ENCODE measurements around the gene SPACDR.
"Not testable (repeated sequence)": the region's sequence is repeated elsewhere in the genome, so short reads cannot be mapped to it uniquely, and the experiment has no call there.

The SPACDR gene
- 0.18 to 1.9 (median 0.43) reads per million in 4 experiments for total RNA-seq

DNA sequence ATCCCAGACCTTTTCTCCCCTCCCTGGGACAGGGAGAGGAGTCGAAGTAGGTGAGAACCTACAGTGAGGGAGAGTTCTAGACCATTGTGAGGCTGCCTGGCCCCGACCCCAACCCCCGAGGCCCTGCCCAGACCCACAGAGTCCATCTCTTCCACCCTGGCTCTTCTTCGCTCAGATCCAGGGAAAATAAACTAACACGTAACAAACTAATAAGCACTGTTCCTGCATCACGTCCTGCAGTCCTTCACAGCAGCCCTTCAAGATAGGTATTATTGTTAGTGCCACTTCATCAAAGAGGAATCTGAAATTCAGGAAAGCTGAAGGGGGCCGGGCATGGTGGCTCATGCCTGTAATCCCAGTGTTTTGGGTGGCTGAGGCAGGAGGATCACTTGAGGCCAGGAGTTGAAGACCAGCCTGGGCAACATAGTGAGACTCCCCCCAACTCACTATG, at the start of gene SPACDR:
SPACDR (minus strand) TSS at position 51 of the 451 bp plus-strand sequence. CDS start 235 bp downstream, outside the sequence.
- DNase-seq, result no peak

DNA sequence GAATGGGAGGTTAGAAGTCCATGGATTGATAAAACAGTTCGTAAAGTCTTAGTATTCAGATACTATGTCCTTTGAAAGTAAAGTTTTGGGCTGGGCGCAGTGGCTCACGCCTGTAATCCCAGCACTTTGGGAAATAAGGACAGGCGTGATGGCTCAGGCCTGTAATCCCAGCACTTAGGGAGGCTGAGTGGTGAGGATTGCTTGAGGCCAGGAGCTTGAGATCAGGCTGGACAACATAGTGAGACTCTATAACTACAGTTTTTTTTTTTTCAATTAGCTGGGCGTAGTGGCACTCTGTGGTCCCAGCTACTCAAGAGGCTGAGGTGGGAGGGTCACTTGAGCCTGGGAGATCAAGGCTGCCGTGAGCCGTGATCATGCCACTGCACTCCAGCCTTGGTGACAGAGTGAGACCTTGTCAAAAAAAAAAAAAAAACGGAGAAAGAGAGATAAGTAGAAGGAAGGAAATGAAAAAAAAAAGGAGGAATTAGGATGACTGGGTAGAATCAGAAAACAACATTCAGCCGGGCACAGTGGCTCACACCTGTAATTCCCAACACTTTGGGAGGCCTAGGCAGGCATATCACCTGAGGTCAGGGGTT, 49.3 kb upstream of the SPACDR start:
- no peak for DNase-seq

DNA sequence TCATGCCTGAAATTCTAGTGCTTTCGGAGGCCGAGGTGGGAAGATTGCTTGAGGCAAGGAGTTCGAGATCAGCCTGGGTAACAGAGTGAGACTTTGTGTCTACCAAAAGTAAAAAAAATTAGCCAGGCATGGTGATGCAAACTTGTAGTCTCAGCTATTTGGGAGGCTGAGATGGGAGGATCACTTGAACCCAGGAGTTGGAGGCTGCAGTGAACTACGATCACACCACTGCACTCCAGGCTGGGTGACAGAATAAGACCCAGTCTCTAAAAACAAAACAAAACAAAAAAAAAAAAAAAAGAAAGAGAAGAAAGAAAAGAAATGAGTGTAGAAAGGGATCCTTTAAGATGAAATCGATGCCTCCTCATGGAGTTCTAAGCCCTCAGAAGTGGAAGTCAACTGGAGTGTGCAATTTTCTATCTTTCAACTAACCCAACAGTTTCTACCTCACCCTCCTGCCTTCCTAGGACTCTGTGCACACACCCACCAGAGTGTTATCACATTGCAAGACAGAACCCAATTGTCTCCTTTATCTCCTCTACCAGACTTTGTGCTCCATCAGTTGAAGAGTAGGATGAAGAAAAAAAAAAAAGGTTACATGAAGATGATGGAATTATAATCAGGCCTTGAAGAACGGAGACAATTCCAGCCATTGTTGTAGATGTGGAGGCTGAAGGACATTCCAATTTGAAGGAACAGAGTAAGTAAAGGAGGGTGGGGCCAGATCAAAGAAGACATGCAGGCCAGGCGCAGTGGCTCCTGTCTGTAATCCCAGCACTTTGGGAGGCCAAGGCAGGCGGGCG, 46.6 kb upstream of the SPACDR start:
- no peak for DNase-seq

DNA sequence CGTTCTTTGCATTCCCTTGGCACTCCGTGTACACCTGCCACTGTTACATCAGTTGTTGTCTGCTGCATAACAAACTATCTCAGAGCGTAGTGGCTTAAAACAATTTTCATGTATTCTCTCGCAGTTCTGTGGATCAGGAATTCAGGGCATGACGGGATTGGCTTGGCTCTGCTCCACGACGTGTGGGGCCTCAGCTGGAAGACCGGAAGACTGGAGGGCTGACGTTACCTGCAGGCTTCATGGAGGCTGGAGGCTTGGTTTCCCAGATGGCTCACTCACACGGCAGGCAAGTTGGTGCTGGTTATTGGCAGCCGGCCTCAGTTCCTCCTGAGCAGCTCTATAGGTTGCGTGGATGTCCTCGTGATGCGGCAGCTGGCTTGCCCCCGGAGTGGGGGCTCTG, 45.2 kb upstream of the SPACDR start:
- DNase-seq, result no peak

DNA sequence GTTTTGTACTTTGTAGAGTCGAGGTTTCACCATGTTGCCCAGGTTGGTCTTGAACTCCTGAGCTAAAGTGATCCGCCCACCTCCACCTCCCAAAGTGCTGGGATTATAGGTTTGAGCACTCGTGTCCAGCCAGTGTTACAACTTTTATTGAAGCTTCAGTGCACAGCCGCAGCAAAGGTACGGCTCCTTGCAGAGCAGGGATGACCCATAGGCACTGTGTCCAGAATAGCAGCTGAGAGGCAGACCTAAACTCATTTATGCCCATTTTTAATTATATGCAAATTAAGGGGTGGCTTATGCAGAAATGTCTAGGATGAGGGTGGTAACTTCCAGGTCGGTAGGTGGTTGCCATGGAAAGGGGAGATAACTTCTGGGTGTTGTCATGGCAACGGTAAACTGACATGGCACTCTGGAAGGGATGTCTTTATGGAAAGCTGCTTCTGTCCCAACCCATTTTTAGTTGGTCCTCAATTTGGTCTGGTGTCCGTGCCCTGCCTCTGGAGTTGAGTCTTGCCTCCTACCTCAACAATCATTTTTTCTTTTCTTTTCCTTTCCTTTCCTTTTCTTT, 42.4 kb upstream of the SPACDR start:
- no peak for DNase-seq

DNA sequence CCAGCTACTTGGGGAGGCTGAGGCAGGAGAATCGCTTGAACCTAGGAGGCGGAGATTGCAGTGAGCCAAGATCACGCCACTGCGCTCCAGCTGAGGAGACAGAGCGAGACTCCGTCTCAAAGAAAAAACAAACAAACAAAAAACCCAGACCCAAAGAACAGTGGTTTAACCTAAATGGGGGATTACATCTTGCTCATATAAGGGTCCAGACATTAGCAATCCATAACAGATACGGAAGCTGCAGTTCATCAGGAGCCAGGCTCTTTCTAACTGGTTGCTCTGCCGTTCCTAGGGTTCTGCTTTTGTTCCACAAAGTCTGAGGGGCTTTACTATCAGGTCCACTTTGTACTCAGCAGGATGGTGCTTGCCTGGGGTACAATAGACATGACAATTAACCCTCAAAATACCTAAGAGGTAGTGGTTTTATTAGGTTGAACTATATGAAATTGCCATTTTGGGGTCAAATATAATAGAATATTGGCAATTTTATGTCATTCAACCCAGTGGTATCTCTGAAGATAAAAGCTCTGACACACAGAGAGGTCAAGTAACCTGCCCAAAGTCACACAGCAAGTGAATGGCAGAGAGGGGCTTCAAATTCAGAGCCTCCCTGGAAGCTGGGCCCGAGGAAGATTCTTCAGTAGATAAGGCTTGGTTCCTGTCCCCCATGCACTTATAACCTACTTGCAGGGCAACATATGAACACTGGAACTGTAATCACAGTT, 41.0 kb upstream of the SPACDR start:
- no peak for DNase-seq

GRCh38 chr7:100504031-100504430, 40.0 kb upstream of the SPACDR start:
- not testable (repeated sequence) for DNase-seq

- not testable (repeated sequence) for DNase-seq
Observed at GRCh38 chr7:100500743-100501142, 36.7 kb upstream of the SPACDR start.

- no peak for DNase-seq
Observed at GRCh38 chr7:100496509-100496908, 32.4 kb upstream of the SPACDR start.

DNA sequence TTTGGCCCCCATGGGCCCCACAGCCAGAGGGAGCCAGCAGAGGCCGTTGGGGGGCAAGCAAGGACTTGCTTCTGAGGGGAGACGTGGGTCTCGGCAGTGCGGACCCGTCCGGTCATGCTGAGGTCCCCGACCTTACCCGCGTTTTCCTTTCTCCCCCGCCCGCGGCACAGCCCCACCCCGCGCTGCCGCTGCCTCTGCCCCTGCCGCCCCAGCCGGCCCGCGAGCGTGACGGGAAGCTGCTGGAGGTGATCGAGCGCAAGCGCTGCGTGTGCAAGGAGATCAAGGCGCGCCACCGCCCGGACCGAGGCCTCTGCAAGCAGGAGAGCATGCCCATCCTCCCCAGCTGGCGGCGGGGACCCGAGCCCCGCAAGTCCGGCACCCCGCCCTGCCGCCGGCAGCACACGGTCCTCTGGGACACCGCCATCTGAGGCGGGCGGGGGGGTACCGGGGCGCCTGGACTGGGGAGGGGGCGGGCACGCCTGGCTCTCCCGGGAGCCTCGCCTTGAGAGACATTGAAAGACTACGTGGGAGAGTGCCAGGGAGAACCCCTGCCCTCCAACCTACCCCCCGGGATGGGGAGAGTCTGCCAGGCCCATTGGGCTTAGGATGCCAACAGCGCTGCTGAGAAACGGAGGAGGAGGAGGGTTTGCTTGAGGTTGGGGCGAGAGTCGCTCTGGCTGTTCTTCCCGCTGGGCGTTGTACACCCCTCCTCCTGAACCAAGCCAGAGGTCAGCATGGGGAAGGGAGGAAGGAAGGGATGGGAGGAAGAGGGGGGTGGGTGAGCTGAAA, 29.6 kb upstream of the SPACDR start:
- DNase-seq, result peak; percentile 33

GRCh38 chr7:100492738-100493475, 28.8 kb upstream of the SPACDR start:
- no peak for DNase-seq

- no peak for DNase-seq
Observed at GRCh38 chr7:100491192-100491578, 27.1 kb upstream of the SPACDR start.

DNA sequence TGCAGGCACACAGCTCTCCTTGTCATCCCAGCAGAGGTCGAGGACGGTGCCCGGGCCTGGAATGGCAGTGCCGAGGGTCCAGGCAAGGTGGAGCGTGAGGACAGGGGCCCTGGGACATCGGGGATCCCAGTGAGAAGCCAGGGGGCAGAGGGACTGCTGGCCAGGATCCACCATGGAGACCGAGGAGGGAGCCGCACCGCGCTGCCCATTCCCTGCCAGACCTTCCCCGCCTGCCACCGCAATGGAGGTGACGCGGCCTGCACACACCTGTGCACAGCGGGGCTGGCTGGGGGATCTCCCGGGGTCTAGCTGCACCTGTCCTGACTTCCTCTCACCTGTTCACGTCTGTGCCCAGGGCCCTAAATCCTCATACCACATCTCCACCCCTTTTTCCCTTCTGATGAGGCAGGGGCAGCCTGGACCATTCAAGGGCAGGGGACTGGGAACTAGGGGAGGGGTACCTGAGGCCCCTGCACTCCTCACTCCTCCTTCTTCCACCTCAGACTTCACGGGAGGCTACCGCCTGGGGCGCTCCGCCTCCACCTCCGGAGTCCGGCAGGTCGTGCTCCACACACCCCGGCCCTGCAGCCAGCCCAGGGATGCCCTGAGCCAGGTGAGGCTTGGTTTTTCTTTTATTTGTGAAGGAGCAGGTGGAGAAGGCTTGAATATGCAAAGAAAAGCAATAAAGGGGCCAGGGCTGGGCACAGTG, 26.6 kb upstream of the SPACDR start:
- DNase-seq, result no peak

DNA sequence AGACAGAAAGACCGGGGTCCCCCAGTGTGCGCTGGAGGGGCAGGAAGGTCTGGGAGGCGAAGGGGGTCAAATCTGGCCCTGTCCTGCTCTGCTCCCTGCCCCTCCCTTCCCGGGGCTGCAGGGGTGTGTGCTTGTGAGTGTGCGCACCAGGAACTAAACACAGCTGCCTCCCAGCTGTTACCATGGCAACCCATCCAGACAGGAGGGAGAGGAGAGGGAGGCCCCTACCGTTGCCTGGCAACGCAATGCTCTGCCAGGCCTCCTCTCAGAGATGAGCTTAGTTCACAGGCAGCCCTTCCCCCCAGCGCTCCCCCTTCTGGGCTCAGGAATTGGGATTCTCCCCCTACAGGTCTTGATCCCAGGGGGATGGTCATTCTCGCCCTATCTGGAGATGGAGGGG, 25.8 kb upstream of the SPACDR start:
- no peak for DNase-seq

DNA sequence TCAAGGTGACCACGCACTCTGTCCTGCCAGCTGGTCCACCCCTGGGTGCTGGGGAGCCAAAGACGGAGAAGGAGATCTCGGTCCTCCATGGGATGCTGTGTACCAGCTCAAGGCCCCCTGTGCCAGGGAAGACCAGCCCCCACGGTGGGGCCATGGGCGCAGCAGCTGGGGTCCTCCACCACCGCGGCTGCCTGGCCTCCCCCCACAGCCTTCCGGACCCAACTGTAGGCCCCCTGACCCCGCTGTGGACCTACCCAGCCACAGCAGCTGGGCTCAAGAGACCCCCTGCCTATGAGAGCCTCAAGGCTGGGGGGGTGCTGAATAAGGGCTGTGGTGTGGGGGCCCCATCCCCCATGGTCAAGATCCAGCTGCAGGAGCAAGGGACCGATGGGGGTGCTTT, 25.1 kb upstream of the SPACDR start:
- no peak for DNase-seq

GRCh38 chr7:100488333-100489095, 24.5 kb upstream of the SPACDR start:
- DNase-seq, result no peak

DNA sequence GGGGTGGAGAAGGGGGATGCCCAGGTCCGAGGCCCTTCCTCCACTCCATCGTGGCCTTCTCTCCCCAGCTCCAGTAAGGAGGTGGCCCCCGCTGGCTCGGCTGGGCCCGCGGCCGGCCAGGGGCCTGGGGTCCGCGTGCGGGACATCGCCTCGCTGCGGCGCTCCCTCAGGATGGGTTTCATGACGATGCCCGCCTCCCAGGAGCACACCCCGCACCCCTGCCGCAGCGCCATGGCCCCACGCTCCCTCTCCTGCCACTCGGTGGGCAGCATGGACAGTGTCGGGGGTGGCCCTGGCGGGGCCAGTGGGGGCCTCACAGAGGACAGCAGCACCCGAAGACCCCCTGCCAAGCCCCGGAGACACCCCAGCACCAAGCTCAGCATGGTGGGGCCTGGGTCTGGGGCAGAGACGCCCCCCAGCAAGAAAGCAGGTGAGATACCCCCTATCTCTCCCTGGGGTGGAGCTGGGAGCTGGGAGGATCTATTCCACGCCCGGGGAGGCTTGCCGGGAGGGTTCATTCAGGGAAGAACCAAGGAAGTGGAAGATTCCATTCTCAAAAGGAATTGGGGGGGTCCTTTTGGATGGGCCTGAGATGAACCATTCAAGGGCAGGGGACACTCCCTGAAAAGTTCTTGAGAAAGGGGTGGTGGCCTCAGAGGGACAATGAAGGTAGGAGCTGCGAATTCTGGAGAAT, 22.8 kb upstream of the SPACDR start:
- DNase-seq, result no peak

DNA sequence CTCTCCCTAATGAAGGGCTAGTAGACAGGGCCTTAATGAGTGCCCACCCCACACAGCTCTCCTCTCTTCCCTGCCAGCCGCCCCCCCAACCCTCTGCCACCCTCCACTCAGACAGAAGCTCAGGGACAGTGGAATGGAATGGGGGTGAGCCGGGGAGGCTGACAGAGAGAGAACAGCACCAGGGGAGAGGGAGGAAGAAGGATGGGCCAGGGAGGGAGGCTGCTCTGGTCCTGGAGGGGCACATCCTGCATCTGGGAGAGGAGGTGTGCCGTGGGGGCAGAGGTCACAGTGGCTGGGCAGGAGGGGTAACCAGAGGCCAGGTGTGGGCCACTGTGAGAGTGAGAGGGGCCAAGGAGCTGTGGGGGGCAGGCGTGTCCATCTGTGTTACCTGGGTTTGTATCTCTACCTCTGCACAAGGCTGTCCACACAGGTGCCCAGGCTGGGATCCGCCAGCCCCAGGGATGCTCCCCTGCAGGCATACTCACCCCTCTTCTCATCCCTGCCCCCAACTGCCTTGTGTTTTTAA, 22.1 kb upstream of the SPACDR start:
- DNase-seq, result no peak

GRCh38 chr7:100485471-100485876, 21.4 kb upstream of the SPACDR start:
- no peak for DNase-seq
